Measurements from ENCODE around the gene RGS3.
A peak's percentile ranks its signal among the peaks of the same experiment; 100 is the strongest.
"Not testable (repeated sequence)": the region's sequence is repeated elsewhere in the genome, so short reads cannot be mapped to it uniquely, and the experiment has no call there.

The RGS3 gene

GRCh38 chr9:113480612-113481011 lies 17.1 kb downstream of the RGS3 start:
- Histone ChIP-seq H3K9me3 (ENCODE audit: low read length) (no peaks in the 10 kb centered on the region), H3K27ac (ENCODE audit: low read depth, low read length) (no peak overlapping the region), H3K4me3 (ENCODE audit: low read depth in 1 of 2, low read length in 2 of 2) (no peak overlapping the region), H3K4me1 (ENCODE audit: insufficient read depth, low read length) (peaks cover 32% of the 10 kb centered on the region), H3K36me3 (ENCODE audit: insufficient read depth, low read length) (no peaks in the 10 kb centered on the region), H3K9ac (ENCODE audit: low read length) (no peak overlapping the region), H3K27me3 (ENCODE audit: control insufficient read depth in 1 of 2, insufficient read depth in 2 of 2, low read length in 2 of 2) (no peaks in the 10 kb centered on the region)

- Histone ChIP-seq H3K4me1 (ENCODE audit: insufficient read depth, low read length) (peaks cover 38% of the 10 kb centered on the region), H3K27ac (ENCODE audit: low read depth, low read length) (no peak overlapping the region), H3K9ac (ENCODE audit: low read length) (no peak overlapping the region), H3K27me3 (ENCODE audit: control insufficient read depth in 1 of 2, insufficient read depth in 2 of 2, low read length in 2 of 2) (no peaks in the 10 kb centered on the region), H3K36me3 (ENCODE audit: insufficient read depth, low read length) (no peaks in the 10 kb centered on the region), H3K9me3 (ENCODE audit: low read length) (no peaks in the 10 kb centered on the region), H3K4me3 (ENCODE audit: low read depth in 1 of 2, low read length in 2 of 2) (no peak overlapping the region)
These were observed 17.8 kb downstream of the RGS3 start for GRCh38 chr9:113481176-113481787.

GRCh38 chr9:113482341-113482740 lies 18.8 kb downstream of the RGS3 start:
- no peaks in the 10 kb centered on the region for H3K9me3 ChIP-seq (ENCODE audit: low read length)
- no peak overlapping the region for H3K27ac ChIP-seq (ENCODE audit: low read depth, low read length)
- H3K36me3 ChIP-seq (ENCODE audit: insufficient read depth, low read length) = no peaks in the 10 kb centered on the region
- peaks cover 41% of the 10 kb centered on the region for H3K4me1 ChIP-seq (ENCODE audit: insufficient read depth, low read length)
- no peak overlapping the region for H3K9ac ChIP-seq (ENCODE audit: low read length)
- H3K27me3 ChIP-seq (ENCODE audit: control insufficient read depth in 1 of 2, insufficient read depth in 2 of 2, low read length in 2 of 2) = no peaks in the 10 kb centered on the region
- no peak overlapping the region for H3K4me3 ChIP-seq (ENCODE audit: low read depth in 1 of 2, low read length in 2 of 2)

- no peak overlapping the region for H3K4me3 ChIP-seq (ENCODE audit: low read depth in 1 of 2, low read length in 2 of 2)
- H3K27ac ChIP-seq (ENCODE audit: low read depth, low read length) = peak overlapping the region; percentile 67
- H3K9me3 ChIP-seq (ENCODE audit: low read length) = no peaks in the 10 kb centered on the region
- H3K27me3 ChIP-seq (ENCODE audit: control insufficient read depth in 1 of 2, insufficient read depth in 2 of 2, low read length in 2 of 2) = no peaks in the 10 kb centered on the region
- no peak overlapping the region for H3K9ac ChIP-seq (ENCODE audit: low read length)
- H3K36me3 ChIP-seq (ENCODE audit: insufficient read depth, low read length) = no peaks in the 10 kb centered on the region
- H3K4me1 ChIP-seq (ENCODE audit: insufficient read depth, low read length) = peaks cover 43% of the 10 kb centered on the region
These were observed 19.6 kb downstream of the RGS3 start for GRCh38 chr9:113482991-113483675.

GRCh38 chr9:113483676-113484257 lies 20.2 kb downstream of the RGS3 start:
- H3K27ac ChIP-seq (ENCODE audit: low read depth, low read length) = peak overlapping the region; percentile 67
- no peaks in the 10 kb centered on the region for H3K9me3 ChIP-seq (ENCODE audit: low read length)
- peak overlapping the region; percentile 17 for H3K9ac ChIP-seq (ENCODE audit: low read length)
- no peak overlapping the region for H3K4me3 ChIP-seq (ENCODE audit: low read depth in 1 of 2, low read length in 2 of 2)
- peaks cover 49% of the 10 kb centered on the region for H3K4me1 ChIP-seq (ENCODE audit: insufficient read depth, low read length)
- H3K36me3 ChIP-seq (ENCODE audit: insufficient read depth, low read length) = no peaks in the 10 kb centered on the region
- no peaks in the 10 kb centered on the region for H3K27me3 ChIP-seq (ENCODE audit: control insufficient read depth in 1 of 2, insufficient read depth in 2 of 2, low read length in 2 of 2)

- H3K27me3 ChIP-seq (ENCODE audit: control insufficient read depth in 1 of 2, insufficient read depth in 2 of 2, low read length in 2 of 2) = no peaks in the 10 kb centered on the region
- no peaks in the 10 kb centered on the region for H3K36me3 ChIP-seq (ENCODE audit: insufficient read depth, low read length)
- H3K4me3 ChIP-seq (ENCODE audit: low read depth in 1 of 2, low read length in 2 of 2) = no peak overlapping the region
- H3K9me3 ChIP-seq (ENCODE audit: low read length) = no peaks in the 10 kb centered on the region
- peaks cover 50% of the 10 kb centered on the region for H3K4me1 ChIP-seq (ENCODE audit: insufficient read depth, low read length)
- H3K9ac ChIP-seq (ENCODE audit: low read length) = peak overlapping the region; percentile 17
- peak overlapping the region; percentile 67 for H3K27ac ChIP-seq (ENCODE audit: low read depth, low read length)
These were observed 20.8 kb downstream of the RGS3 start for GRCh38 chr9:113484258-113484730.

- H3K4me3 ChIP-seq (ENCODE audit: low read depth in 1 of 2, low read length in 2 of 2) = peak overlapping the region in 1 of 2 donors; percentile 1
- H3K4me1 ChIP-seq (ENCODE audit: insufficient read depth, low read length) = peaks cover 50% of the 10 kb centered on the region
- H3K27ac ChIP-seq (ENCODE audit: low read depth, low read length) = peak overlapping the region; percentile 4
- no peaks in the 10 kb centered on the region for H3K36me3 ChIP-seq (ENCODE audit: insufficient read depth, low read length)
- H3K9me3 ChIP-seq (ENCODE audit: low read length) = no peaks in the 10 kb centered on the region
- no peak overlapping the region for H3K9ac ChIP-seq (ENCODE audit: low read length)
- H3K27me3 ChIP-seq (ENCODE audit: control insufficient read depth in 1 of 2, insufficient read depth in 2 of 2, low read length in 2 of 2) = no peaks in the 10 kb centered on the region
These were observed 22.2 kb downstream of the RGS3 start for GRCh38 chr9:113485761-113486115.

- no peaks in the 10 kb centered on the region for H3K36me3 ChIP-seq (ENCODE audit: insufficient read depth, low read length)
- H3K27ac ChIP-seq (ENCODE audit: low read depth, low read length) = no peak overlapping the region
- H3K9ac ChIP-seq (ENCODE audit: low read length) = no peak overlapping the region
- no peaks in the 10 kb centered on the region for H3K27me3 ChIP-seq (ENCODE audit: control insufficient read depth in 1 of 2, insufficient read depth in 2 of 2, low read length in 2 of 2)
- H3K9me3 ChIP-seq (ENCODE audit: low read length) = no peaks in the 10 kb centered on the region
- peak overlapping the region in 1 of 2 donors; percentile 1 for H3K4me3 ChIP-seq (ENCODE audit: low read depth in 1 of 2, low read length in 2 of 2)
- peaks cover 50% of the 10 kb centered on the region for H3K4me1 ChIP-seq (ENCODE audit: insufficient read depth, low read length)
These were observed 22.8 kb downstream of the RGS3 start for GRCh38 chr9:113486327-113486726.

- H3K27ac ChIP-seq (ENCODE audit: low read depth, low read length) = no peak overlapping the region
- peaks cover 47% of the 10 kb centered on the region for H3K4me1 ChIP-seq (ENCODE audit: insufficient read depth, low read length)
- H3K9ac ChIP-seq (ENCODE audit: low read length) = no peak overlapping the region
These were observed 24.5 kb downstream of the RGS3 start for GRCh38 chr9:113488071-113488470.

GRCh38 chr9:113488490-113488889 lies 25.0 kb downstream of the RGS3 start:
- Histone ChIP-seq H3K4me1 (ENCODE audit: insufficient read depth, low read length) (peaks cover 45% of the 10 kb centered on the region), H3K36me3 (ENCODE audit: insufficient read depth, low read length) (no peaks in the 10 kb centered on the region), H3K4me3 (ENCODE audit: low read depth in 1 of 2, low read length in 2 of 2) (no peak overlapping the region), H3K9me3 (ENCODE audit: low read length) (no peaks in the 10 kb centered on the region), H3K27ac (ENCODE audit: low read depth, low read length) (no peak overlapping the region), H3K27me3 (ENCODE audit: control insufficient read depth in 1 of 2, insufficient read depth in 2 of 2, low read length in 2 of 2) (no peaks in the 10 kb centered on the region), H3K9ac (ENCODE audit: low read length) (no peak overlapping the region)

More at GRCh38 chr9:113488071-113488470, 24.5 kb downstream of the RGS3 start:
- Histone ChIP-seq H3K4me3 (ENCODE audit: low read depth in 1 of 2, low read length in 2 of 2) (no peak overlapping the region), H3K9me3 (ENCODE audit: low read length) (no peaks in the 10 kb centered on the region), H3K27me3 (ENCODE audit: control insufficient read depth in 1 of 2, insufficient read depth in 2 of 2, low read length in 2 of 2) (no peaks in the 10 kb centered on the region), H3K36me3 (ENCODE audit: insufficient read depth, low read length) (no peaks in the 10 kb centered on the region)

- H3K27me3 ChIP-seq (ENCODE audit: control insufficient read depth in 1 of 2, insufficient read depth in 2 of 2, low read length in 2 of 2); H3K9me3 ChIP-seq (ENCODE audit: low read length); H3K36me3 ChIP-seq (ENCODE audit: insufficient read depth, low read length); H3K27ac ChIP-seq (ENCODE audit: low read depth, low read length); H3K9ac ChIP-seq (ENCODE audit: low read length); H3K4me3 ChIP-seq (ENCODE audit: low read depth in 1 of 2, low read length in 2 of 2): not testable (repeated sequence)
- H3K4me1 ChIP-seq (ENCODE audit: insufficient read depth, low read length) = peaks cover 22% of the 10 kb centered on the region
These were observed 27.6 kb downstream of the RGS3 start for GRCh38 chr9:113491147-113491546.
